ENCODE measurements around the gene MBLAC1. TPM values are rescaled to one million over a fixed set of nuclear protein-coding genes. Genes with fewer than 3 reads are reported as not detected.

Gene MBLAC1
- total and polyA plus RNA-seq, 10 of the 15 experiments (the other 5 are each of a cell fraction or from before 2014, with no cell fraction given) = 0.24 to 3.2 (median 1.8) TPM; not detected in 1

- no peak for TF ChIP-seq SUPT20H (IDR thresholded peaks at IDR 0.05; ENCODE audit: borderline replicate concordance, control insufficient read depth, low read depth, low read length)
- peak; percentile 91 for TF ChIP-seq POLR2A (IDR thresholded peaks at IDR 0.05; ENCODE audit: low read depth, low read length)
- no peak for TF ChIP-seq PRDM15 (CRISPR knock-in tag; IDR thresholded peaks at IDR 0.05)
- TF ChIP-seq RFX5 (IDR thresholded peaks at IDR 0.05; ENCODE audit: low read depth, low read length) = peak; percentile 71; the same call in 1 of the 2 replicates
- TF ChIP-seq CTCF (IDR thresholded peaks at IDR 0.05 in 2 of 3, conservative IDR thresholded peaks at IDR 0.05 in 1 of 3; ENCODE audit: control insufficient read depth in 2 of 3, extremely low read depth in 1 of 3, insufficient read depth in 1 of 3, low read depth in 3 of 3, low read length in 3 of 3) = 0 out of 6 replicates have a peak, but pooled peaks of 1 of the 3 experiments have one; percentile 13
- peak; percentile 25; the same call in 1 of the 2 replicates for TF ChIP-seq TCF3 (IDR thresholded peaks at IDR 0.05; ENCODE audit: borderline replicate concordance, insufficient read depth, low read depth, low read length)
- no peak for TF ChIP-seq WRNIP1 (IDR thresholded peaks at IDR 0.05; ENCODE audit: borderline replicate concordance, low read depth, low read length)
- TF ChIP-seq KDM1A (IDR thresholded peaks at IDR 0.05; ENCODE audit: borderline replicate concordance) = no peak
- 0 out of 2 replicates have a peak, but pooled peaks have one; percentile 23 for TF ChIP-seq JUND (IDR thresholded peaks at IDR 0.05; ENCODE audit: low read depth, low read length)
- peak; percentile 62 for TF ChIP-seq IKZF1 (conservative IDR thresholded peaks at IDR 0.05)
- 0 out of 2 replicates have a peak, but pooled peaks have one; percentile 37 for TF ChIP-seq REST (IDR thresholded peaks at IDR 0.05; ENCODE audit: low read depth, low read length)
- peak; percentile 48; the same call in 1 of the 2 replicates for TF ChIP-seq RB1 (IDR thresholded peaks at IDR 0.05; ENCODE audit: borderline replicate concordance)
- TF ChIP-seq ZNF687 (IDR thresholded peaks at IDR 0.05) = peak; percentile 68
These were observed 22.0 kb downstream of the MBLAC1 start, which contains the start of gene LAMTOR4 (continued) for GRCh38 chr7:100148559-100149328.

Data from GM12878 (cell line).